ENCODE results near the gene USP9X. TPM values are rescaled to one million over a fixed set of nuclear protein-coding genes. Genes with fewer than 3 reads are reported as not detected.

Gene USP9X
- total and polyA plus RNA-seq, 2 donors (not counting 1 experiment from before 2014, with no cell fraction given) = 54.0 to 161 TPM

DNA sequence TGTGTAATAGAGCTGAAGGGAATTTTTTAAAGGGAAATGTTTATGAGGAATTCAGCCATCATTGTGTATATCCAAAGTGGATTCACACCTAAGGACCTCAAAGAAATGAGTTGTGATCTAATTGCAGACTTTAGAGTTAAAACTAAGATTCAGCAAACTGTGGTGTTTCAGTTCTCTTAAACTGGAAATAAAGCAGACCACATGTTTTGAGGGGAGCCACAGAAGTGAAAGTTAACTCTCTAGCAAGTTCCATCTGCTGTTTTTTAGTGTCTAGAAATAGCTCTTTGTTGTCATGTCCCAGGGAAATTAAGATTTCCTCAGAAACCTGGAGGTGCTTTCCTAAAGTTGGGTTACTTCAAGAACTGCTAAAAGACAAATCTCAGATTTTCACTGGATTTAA lies 151.4 kb downstream of the USP9X start:
- H3K27ac ChIP-seq (ENCODE audit: insufficient read depth, low read length) = no peak overlapping the region
- H3K27me3 ChIP-seq (ENCODE audit: control insufficient read depth, insufficient read depth, low read length) = no peaks in the 10 kb centered on the region
- no peaks in the 10 kb centered on the region for H3K4me1 ChIP-seq (ENCODE audit: control insufficient read depth, extremely low read depth, insufficient read depth, low read length)
- no peaks in the 10 kb centered on the region for H3K36me3 ChIP-seq (ENCODE audit: control insufficient read depth, insufficient read depth, low read length)
- no peak overlapping the region for H2AFZ ChIP-seq (ENCODE audit: low read length)
- DNase-seq (ENCODE audit: low read depth in 2 of 2) = no peak
- H4K20me1 ChIP-seq (ENCODE audit: control insufficient read depth, extremely low read depth, insufficient read depth, low read length) = no peaks in the 10 kb centered on the region
- H3K4me3 ChIP-seq (replicated peaks in 1 of 4; ENCODE audit: control extremely low read depth in 1 of 4, insufficient read depth in 1 of 4, low read depth in 3 of 4, low read length in 4 of 4) = no peak overlapping the region
- H3K4me2 ChIP-seq (ENCODE audit: extremely low read depth, insufficient read depth, low read length) = no peak overlapping the region
- no peaks in the 10 kb centered on the region for H3K79me2 ChIP-seq (ENCODE audit: control insufficient read depth, insufficient read depth, low read length)
- H3K9me3 ChIP-seq (ENCODE audit: control insufficient read depth, insufficient read depth, low read depth, low read length) = no peaks in the 10 kb centered on the region
- H3K9ac ChIP-seq (ENCODE audit: insufficient read depth, low read length) = no peak overlapping the region
- TF ChIP-seq, protein P1, sequence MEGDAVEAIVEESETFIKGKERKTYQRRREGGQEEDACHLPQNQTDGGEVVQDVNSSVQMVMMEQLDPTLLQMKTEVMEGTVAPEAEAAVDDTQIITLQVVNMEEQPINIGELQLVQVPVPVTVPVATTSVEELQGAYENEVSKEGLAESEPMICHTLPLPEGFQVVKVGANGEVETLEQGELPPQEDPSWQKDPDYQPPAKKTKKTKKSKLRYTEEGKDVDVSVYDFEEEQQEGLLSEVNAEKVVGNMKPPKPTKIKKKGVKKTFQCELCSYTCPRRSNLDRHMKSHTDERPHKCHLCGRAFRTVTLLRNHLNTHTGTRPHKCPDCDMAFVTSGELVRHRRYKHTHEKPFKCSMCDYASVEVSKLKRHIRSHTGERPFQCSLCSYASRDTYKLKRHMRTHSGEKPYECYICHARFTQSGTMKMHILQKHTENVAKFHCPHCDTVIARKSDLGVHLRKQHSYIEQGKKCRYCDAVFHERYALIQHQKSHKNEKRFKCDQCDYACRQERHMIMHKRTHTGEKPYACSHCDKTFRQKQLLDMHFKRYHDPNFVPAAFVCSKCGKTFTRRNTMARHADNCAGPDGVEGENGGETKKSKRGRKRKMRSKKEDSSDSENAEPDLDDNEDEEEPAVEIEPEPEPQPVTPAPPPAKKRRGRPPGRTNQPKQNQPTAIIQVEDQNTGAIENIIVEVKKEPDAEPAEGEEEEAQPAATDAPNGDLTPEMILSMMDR (conservative IDR thresholded peaks at IDR 0.05 in 1 of 2, IDR thresholded peaks at IDR 0.05 in 1 of 2; ENCODE audit: low read depth in 1 of 2, low read length in 2 of 2) = no peak
- no peak for TF ChIP-seq EZH2 (IDR thresholded peaks at IDR 0.05; ENCODE audit: low read length, missing control alignments)

DNA sequence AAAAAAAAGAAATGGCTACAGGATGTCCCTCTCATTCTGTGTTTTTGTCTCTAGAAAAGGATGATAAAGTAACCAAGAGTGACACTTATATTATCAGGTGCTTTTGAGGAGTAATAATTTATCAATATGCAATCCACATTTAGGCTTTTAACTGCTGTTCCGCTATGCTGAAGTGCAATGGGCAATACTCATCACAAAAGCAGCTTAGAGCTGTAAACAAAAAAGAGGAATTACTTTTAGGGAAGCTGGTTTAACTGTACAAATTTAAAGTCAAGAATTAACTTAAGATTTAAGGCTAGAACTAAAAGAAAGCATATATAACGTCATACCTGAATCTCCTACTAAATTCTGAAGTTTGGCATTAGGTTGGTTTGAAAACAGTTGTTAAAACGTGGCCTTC lies 155.3 kb downstream of the USP9X start:
- Histone ChIP-seq H4K20me1 (ENCODE audit: control insufficient read depth, extremely low read depth, insufficient read depth, low read length) (no peaks in the 10 kb centered on the region), H3K9me3 (ENCODE audit: control insufficient read depth, insufficient read depth, low read depth, low read length) (no peaks in the 10 kb centered on the region), H3K79me2 (ENCODE audit: control insufficient read depth, insufficient read depth, low read length) (no peaks in the 10 kb centered on the region), H3K36me3 (ENCODE audit: control insufficient read depth, insufficient read depth, low read length) (no peaks in the 10 kb centered on the region), H3K4me2 (ENCODE audit: extremely low read depth, insufficient read depth, low read length) (no peak overlapping the region), H3K4me1 (ENCODE audit: control insufficient read depth, extremely low read depth, insufficient read depth, low read length) (no peaks in the 10 kb centered on the region), H3K27ac (ENCODE audit: insufficient read depth, low read length) (no peak overlapping the region), H3K4me3 (replicated peaks in 1 of 4; ENCODE audit: control extremely low read depth in 1 of 4, insufficient read depth in 1 of 4, low read depth in 3 of 4, low read length in 4 of 4) (no peak overlapping the region), H2AFZ (ENCODE audit: low read length) (no peak overlapping the region), H3K27me3 (ENCODE audit: control insufficient read depth, insufficient read depth, low read length) (no peaks in the 10 kb centered on the region), H3K9ac (ENCODE audit: insufficient read depth, low read length) (no peak overlapping the region)
- TF ChIP-seq, protein P1 (conservative IDR thresholded peaks at IDR 0.05 in 1 of 2, IDR thresholded peaks at IDR 0.05 in 1 of 2; ENCODE audit: low read depth in 1 of 2, low read length in 2 of 2) = no peak
- TF ChIP-seq EZH2 (IDR thresholded peaks at IDR 0.05; ENCODE audit: low read length, missing control alignments) = no peak
- DNase-seq (ENCODE audit: low read depth in 2 of 2) = no peak

DNA sequence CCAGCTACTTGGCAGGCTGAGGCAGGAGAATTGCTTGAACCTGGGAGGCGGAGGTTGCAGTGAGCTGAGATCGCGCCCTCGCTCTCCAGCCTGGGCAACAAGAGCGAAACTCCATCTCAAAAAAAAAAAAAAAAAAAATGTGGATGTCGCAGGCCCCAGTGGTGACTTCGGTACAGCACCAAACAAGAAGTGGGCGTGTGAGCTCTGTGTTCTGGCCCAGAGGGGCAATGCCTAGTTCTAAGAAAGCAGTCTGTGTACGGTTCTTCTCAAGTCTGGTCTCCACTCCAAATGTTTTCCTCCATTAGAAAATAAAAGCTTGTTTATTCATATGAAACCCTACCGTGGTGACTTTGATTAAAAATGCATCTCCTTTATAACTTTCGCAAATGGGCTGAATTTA lies 156.7 kb downstream of the USP9X start:
- no peaks in the 10 kb centered on the region for H4K20me1 ChIP-seq (ENCODE audit: control insufficient read depth, extremely low read depth, insufficient read depth, low read length)
- no peaks in the 10 kb centered on the region for H3K9me3 ChIP-seq (ENCODE audit: control insufficient read depth, insufficient read depth, low read depth, low read length)
- no peak for DNase-seq (ENCODE audit: low read depth in 2 of 2)
- H3K27me3 ChIP-seq (ENCODE audit: control insufficient read depth, insufficient read depth, low read length) = no peaks in the 10 kb centered on the region
- no peaks in the 10 kb centered on the region for H3K36me3 ChIP-seq (ENCODE audit: control insufficient read depth, insufficient read depth, low read length)
- no peaks in the 10 kb centered on the region for H3K79me2 ChIP-seq (ENCODE audit: control insufficient read depth, insufficient read depth, low read length)
- H2AFZ ChIP-seq (ENCODE audit: low read length) = no peak overlapping the region
- no peaks in the 10 kb centered on the region for H3K4me1 ChIP-seq (ENCODE audit: control insufficient read depth, extremely low read depth, insufficient read depth, low read length)
- H3K4me2 ChIP-seq (ENCODE audit: extremely low read depth, insufficient read depth, low read length) = no peak overlapping the region
- no peak overlapping the region for H3K9ac ChIP-seq (ENCODE audit: insufficient read depth, low read length)
- H3K4me3 ChIP-seq (replicated peaks in 1 of 4; ENCODE audit: control extremely low read depth in 1 of 4, insufficient read depth in 1 of 4, low read depth in 3 of 4, low read length in 4 of 4) = no peak overlapping the region
- TF ChIP-seq, protein P1 (conservative IDR thresholded peaks at IDR 0.05 in 1 of 2, IDR thresholded peaks at IDR 0.05 in 1 of 2; ENCODE audit: low read depth in 1 of 2, low read length in 2 of 2) = no peak
- no peak for TF ChIP-seq EZH2 (IDR thresholded peaks at IDR 0.05; ENCODE audit: low read length, missing control alignments)
- H3K27ac ChIP-seq (ENCODE audit: insufficient read depth, low read length) = no peak overlapping the region

Data from fibroblast of lung (primary cell).